ENCODE measurements around the gene RASL11A. TPM values are rescaled to one million over a fixed set of nuclear protein-coding genes. Genes with fewer than 3 reads are reported as not detected.

Gene RASL11A
- polyA plus RNA-seq, 3 donors = 30.0 to 38.7 (median 36.8) TPM

Other genes with a start within 250 kb of the RASL11A start
- gene USP12, start 99.0 kb upstream of the RASL11A start, polyA plus RNA-seq (ENCODE audit: insufficient read length in 3 of 3) = 10 to 100 TPM; 32.2 to 36.9 (median 35.5) TPM
- gene RPL21, start 19.3 kb upstream of the RASL11A start, polyA plus RNA-seq (ENCODE audit: insufficient read length in 3 of 3) = 1,000 to 10,000 TPM; 1,079 to 1,220 (median 1,187) TPM
- gene GTF3A, start 153.8 kb downstream of the RASL11A start, polyA plus RNA-seq (ENCODE audit: insufficient read length in 3 of 3) = 10 to 100 TPM; 89.1 to 98.2 (median 92.8) TPM
- 10 to 100 TPM; 83.0 to 89.4 (median 85.4) TPM for gene MTIF3, start 179.7 kb downstream of the RASL11A start, polyA plus RNA-seq (ENCODE audit: insufficient read length in 3 of 3)